Measurements from ENCODE around the gene MBD5.

Gene MBD5

DNA sequence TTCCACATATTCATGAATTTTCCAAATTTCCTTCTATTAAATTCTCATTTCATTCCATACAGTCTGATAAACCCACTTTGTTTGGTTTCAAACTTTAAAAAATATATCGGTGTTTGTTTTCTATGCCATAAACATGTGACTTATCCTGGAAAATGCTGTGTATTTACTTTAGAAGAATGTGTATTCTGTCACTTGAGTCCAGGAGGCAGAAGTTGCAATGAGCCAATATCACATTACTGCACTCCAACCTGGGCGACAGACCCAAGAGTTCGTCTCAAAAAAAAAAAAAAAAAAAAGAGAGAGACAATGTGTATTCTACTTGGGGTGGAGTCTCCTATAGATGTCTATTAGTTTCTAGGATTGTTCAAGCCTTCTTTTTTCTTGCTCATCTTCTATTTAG, 31.8 kb downstream of the MBD5 start:
- no peak overlapping the region for H3K27ac ChIP-seq
- CTCF ChIA-PET, result no interaction called here
- DNase-seq (ENCODE audit: low spot score), result no peak
- TF ChIP-seq, protein P1, sequence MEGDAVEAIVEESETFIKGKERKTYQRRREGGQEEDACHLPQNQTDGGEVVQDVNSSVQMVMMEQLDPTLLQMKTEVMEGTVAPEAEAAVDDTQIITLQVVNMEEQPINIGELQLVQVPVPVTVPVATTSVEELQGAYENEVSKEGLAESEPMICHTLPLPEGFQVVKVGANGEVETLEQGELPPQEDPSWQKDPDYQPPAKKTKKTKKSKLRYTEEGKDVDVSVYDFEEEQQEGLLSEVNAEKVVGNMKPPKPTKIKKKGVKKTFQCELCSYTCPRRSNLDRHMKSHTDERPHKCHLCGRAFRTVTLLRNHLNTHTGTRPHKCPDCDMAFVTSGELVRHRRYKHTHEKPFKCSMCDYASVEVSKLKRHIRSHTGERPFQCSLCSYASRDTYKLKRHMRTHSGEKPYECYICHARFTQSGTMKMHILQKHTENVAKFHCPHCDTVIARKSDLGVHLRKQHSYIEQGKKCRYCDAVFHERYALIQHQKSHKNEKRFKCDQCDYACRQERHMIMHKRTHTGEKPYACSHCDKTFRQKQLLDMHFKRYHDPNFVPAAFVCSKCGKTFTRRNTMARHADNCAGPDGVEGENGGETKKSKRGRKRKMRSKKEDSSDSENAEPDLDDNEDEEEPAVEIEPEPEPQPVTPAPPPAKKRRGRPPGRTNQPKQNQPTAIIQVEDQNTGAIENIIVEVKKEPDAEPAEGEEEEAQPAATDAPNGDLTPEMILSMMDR (conservative IDR thresholded peaks at IDR 0.05; ENCODE audit: low read depth), result no peak
- POLR2A ChIA-PET (ENCODE audit: low non-redundant PET), result no interaction called here

DNA sequence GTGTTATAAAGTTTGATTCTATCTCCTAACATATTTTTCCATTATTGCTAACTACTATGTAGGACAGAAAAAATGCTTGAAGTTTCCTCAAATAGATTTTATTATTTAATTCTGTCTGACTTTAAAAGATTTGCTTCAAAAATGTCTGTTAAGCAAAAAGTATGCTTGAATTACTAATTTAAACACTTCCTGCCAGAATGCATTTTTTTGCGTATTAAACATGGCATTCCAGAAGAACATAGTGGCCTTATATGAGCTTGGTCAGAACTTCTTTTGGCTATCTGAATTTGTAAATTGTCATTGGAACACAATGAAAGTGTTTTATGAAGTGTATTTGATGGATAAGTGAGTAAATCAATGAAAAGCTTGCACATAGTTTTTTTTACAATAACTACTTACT, 37.8 kb downstream of the MBD5 start:
- ChIA-PET POLR2A (ENCODE audit: low non-redundant PET) (no interaction called here), CTCF (no interaction called here)
- TF ChIP-seq, protein P1 (conservative IDR thresholded peaks at IDR 0.05; ENCODE audit: low read depth), result no peak
- H3K27ac ChIP-seq, result no peak overlapping the region
- no peak for DNase-seq (ENCODE audit: low spot score)

DNA sequence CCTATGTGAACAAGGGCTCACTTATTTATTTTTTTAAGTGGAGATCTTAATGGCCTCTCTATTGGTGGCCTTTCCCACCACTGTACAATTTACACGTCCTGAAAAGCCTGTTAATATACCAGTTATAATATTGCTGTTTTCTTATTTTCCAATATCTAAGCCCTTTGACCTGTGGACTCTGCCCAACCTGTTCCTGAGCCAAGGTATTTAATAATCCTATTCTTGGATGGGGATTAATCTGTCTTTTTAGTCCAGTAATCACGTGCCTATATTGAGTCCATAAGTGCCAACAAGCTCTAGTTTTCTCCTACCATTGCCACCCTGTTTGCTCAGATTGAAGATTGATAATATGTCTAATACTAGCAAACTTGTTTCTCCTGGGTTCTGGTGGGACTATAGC, 42.7 kb downstream of the MBD5 start:
- no peak for DNase-seq (ENCODE audit: low spot score)
- TF ChIP-seq, protein P1 (conservative IDR thresholded peaks at IDR 0.05; ENCODE audit: low read depth), result no peak
- H3K27ac ChIP-seq, result no peak overlapping the region
- ChIA-PET CTCF (interaction anchor here (0.6 kb wide), 2 partner anchors 37 to 58 kb away, joined by 6 to 8 read pairs; no protein-coding TSS in a partner anchor), POLR2A (ENCODE audit: low non-redundant PET) (no interaction called here)

DNA sequence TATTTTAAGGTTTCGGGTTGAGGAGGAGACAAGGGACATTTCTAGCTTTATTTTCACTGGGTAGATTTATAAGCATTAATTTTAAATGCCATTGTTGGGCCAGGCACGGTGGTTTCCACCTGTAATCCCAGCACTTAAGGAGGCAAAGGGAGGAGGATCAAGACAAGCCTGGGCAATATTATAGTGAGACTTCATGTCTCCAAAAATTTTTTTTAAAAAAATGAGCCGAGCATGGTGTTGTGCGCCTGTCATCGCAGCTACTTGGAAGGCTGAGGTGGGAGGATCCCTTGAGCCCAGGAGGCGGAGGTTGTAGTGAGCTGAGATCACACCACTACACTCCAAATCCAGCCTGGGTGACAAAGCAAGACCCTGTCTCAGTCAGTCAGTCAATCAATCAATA, 45.0 kb downstream of the MBD5 start:
- POLR2A ChIA-PET (ENCODE audit: low non-redundant PET), result no interaction called here

DNA sequence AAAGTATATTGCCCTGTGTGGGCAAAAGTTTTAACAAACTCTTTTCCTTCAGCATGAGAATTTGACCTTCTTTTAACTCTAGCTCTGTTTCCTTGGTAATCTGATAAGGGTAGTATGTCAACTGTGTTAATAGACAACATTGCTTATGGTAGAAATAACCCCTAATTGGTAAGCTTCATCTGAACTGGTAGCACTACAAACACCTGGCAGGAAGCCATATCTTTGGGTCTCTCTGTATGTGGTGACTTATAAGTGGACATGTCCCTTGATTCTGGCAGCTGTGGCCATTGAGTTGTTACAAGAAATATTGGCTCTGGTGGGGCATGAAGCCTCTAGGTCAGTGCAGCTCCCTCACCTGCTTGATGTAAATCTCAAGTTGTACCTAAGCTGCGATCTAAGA, 46.9 kb downstream of the MBD5 start:
- CTCF ChIA-PET, result no interaction called here
- POLR2A ChIA-PET (ENCODE audit: low non-redundant PET), result no interaction called here
- no peak for DNase-seq (ENCODE audit: low spot score)
- TF ChIP-seq, protein P1 (conservative IDR thresholded peaks at IDR 0.05; ENCODE audit: low read depth), result no peak
- no peak overlapping the region for H3K27ac ChIP-seq

More for the DNA sequence above, 45.0 kb downstream of the MBD5 start:
- no peak overlapping the region for H3K27ac ChIP-seq
- no peak for DNase-seq (ENCODE audit: low spot score)
- TF ChIP-seq, protein P1 (conservative IDR thresholded peaks at IDR 0.05; ENCODE audit: low read depth), result no peak
- CTCF ChIA-PET, result no interaction called here

DNA sequence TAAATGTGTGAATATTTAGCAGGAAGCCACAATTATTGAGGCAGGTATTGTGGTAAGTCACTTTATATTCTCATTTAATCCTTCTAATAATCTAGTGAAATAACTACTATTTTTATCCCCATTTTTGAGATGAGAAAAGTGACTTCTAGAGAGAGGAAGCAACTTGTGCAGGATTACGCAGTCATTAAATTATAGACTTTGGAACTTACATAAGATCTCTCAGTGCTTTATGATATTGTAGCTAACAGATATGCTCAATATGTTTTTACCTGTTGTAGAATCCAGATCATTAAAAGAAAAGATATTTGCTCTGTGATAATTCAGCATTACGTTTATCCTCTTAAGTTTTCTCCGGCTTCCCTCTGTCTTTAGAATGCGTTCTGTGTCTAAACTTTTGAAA, 50.5 kb downstream of the MBD5 start:
- ChIA-PET POLR2A (ENCODE audit: low non-redundant PET) (no interaction called here), CTCF (interaction anchor here (0.6 kb wide), 1 partner anchor 1362 kb away, joined by 3 read pairs; no protein-coding TSS in a partner anchor)
- H3K27ac ChIP-seq, result no peak overlapping the region
- no peak for DNase-seq (ENCODE audit: low spot score)
- TF ChIP-seq, protein P1 (conservative IDR thresholded peaks at IDR 0.05; ENCODE audit: low read depth), result no peak

DNA sequence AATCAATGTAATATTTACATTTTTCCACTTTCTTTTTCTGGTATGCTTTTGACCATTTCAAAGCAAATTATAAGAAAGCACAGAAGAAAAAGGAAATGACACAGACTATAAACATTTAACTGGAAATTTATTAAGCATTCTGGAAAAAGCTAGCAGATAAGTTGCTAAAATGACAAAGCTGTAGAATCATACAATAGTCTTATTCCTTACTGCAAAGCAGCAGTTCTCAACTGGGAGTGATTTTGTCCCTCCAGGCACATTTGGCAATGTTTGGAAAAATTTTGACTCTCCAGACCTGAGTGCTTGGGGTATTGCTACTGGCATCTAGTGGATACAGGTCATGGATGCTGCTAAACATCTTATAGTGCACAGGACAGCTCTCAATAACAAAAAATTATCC, 75.1 kb downstream of the MBD5 start:
- ChIA-PET CTCF (no interaction called here), POLR2A (ENCODE audit: low non-redundant PET) (no interaction called here)
- H3K27ac ChIP-seq, result no peak overlapping the region
- TF ChIP-seq, protein P1 (conservative IDR thresholded peaks at IDR 0.05; ENCODE audit: low read depth), result no peak
- DNase-seq (ENCODE audit: low spot score), result no peak
